ENCODE results near the gene ADGRA1.

Gene ADGRA1

DNA sequence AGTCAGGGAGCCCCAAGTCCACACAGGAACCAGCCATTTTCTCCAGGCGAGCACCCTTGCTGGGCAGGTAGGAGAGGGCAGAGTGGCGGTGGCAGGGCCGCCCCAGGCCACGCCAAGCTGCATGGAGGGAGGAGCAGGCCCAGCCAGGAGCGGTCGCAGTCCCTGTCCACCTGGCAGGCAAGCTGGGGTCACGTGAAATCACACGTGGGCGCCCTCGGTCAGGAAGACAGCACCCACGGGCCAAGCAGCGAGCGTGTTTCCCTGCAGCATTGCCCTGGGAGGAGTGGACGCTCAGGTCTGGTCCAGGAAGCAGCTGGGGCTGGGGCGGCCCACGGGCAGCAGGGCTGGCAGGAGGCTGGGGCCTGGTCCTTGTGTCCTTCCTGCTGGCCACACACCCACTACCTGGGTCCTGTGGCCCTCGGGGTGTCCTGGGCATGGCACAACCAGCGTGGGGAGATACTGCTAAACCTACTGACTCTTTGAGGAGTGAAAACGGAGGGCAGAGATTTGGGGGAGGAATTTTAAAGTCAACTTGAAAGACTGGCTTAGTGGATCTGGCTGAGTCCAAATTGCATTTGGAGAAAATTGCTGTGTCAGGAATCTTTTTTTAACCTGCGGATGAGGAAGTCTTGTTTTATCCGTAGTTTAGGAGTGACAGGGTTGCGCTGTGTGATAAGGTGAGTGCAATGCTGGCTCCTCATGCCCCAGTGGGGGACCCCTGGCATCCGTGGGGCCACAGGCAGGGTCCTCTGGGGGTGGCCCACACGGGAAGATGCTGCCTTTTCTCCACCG is 12.2 kb upstream of the ADGRA1 start:
- DNase-seq (ENCODE audit: low spot score): no peak

DNA sequence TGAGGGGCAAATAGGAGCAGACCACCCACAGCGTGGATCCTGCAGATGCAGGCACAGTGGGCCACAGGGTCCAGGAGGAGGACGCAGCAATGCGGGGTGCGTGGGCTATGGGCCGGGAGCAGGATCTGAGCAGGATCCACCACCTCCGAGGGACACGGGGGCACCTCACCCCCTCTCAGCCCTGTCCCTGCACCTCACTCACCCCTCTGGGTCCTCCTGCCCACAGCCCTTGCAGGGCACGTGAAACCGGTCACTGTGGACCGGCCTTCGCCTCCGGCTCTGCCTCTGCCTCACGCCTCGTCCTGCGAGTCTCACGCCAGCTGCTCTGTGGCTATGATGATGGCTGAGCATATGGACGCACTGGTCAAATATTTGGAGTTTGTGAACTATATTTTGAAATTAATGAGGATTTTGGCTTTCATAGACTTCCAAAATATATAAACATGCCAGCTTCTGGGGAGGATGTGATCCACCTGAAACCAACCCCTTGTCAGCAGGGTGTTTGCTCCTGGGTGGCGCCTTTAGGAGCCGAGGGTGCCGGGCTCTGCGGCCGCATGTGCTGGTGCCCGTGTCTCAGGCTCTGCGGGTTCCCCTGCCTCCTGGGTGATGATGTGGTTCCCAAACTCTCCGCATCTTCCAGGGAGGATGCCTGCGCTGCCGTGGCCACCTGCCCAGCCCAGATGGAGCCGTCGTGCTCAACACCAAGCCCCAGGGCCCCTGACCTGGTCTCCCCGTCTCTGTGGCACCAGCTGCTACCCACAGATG is 11.3 kb upstream of the ADGRA1 start:
- DNase-seq (ENCODE audit: low spot score): no peak

GRCh38 chr10:133079836-133080682 is 7.7 kb upstream of the ADGRA1 start:
- DNase-seq (ENCODE audit: low spot score): no peak

DNA sequence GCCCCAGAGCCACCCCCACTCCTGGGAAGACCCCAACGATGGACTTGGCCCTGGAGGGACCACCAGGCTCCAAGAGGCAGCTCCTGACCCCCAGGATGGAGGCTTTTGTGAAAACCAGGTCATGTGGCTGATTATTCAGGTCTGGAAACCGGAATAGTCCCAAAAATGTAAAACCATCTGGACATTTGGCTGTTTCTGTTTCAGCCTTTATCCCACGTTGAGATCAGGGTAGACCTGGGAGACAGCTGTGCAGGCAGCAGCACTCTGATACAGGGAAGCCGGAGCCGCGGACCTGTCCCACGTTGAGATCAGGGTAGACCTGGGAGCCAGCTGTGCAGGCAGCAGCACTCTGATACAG is 7.1 kb upstream of the ADGRA1 start:
- DNase-seq (ENCODE audit: low spot score): no peak

DNA sequence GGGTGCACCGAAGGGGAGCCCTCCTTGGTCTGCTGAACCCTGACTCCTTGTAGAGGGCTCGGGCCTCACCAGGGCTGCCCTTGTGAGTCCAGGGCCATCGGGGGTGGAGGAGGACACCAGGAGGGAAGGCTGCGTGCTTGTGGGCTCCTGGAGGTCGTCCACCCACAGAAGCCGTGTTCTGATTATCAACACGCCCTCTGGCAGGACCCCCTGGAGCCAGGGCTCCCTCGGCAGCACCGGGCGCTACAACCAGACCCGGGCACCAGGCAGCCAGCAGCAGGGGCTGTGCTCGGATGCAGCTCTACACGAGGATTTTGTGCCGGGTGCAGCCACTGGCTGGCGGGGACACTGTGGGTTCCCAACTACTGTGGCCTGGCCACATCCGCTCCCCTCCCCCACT is 6.1 kb upstream of the ADGRA1 start:
- DNase-seq (ENCODE audit: low spot score): no peak

DNA sequence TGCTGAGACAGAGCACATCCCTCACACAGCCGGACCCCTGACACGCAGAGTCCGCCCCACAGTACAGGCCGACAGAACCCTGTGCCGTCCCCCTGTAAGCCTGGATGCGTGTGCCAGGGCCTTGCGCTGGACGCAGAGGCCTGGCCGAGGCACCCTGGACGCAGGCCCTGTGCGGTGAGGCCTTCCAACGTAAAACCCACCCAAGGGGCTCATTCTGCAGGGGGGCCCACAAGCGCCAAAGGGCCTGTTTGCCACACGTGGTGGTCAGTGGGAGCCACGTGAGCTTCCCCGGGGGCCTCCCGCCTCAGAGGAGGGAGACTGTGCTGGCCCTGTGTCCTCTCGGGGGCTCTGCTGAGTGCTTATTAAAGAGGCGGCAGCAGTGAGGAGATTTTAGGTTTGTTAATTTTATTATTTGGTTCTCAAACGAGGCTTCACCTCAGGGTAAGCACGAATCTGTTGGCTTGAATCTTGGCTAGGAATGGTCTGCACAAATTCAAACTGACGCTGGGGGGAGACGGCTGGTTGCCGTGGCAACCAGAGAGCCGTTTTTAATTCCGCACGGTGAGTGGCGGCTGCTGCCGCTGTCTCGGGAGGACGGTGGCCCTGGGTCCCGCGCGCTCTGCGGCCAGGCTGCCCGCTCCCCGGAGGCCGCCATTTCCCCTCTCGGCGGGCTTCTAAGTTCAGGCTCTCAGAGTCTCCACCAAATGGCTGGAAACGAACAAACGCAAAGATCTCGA is 4.9 kb upstream of the ADGRA1 start:
- no peak for DNase-seq (ENCODE audit: low spot score)

GRCh38 chr10:133083422-133084100 is 4.2 kb upstream of the ADGRA1 start:
- no peak for DNase-seq (ENCODE audit: low spot score)

DNA sequence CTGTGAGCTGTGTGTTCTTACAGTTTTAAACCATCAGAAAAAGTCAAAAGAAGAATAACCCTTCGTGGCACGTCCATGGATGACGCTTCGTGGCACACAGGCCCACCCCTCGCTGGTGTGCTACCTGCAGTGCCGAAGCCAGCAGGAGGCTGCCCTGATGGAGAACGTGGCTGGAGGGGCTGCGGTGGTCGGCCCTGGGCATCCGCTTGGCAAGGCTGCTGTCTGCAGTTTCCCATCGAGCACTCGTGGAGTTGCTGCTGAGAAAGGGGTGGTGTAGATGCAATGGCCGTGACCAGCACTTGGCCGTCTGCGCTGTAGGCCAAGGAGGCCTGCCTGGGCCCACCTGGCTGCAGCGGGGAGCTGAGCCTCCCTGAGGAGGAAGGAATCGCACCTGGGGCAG is 3.2 kb upstream of the ADGRA1 start:
- DNase-seq (ENCODE audit: low spot score): no peak

DNA sequence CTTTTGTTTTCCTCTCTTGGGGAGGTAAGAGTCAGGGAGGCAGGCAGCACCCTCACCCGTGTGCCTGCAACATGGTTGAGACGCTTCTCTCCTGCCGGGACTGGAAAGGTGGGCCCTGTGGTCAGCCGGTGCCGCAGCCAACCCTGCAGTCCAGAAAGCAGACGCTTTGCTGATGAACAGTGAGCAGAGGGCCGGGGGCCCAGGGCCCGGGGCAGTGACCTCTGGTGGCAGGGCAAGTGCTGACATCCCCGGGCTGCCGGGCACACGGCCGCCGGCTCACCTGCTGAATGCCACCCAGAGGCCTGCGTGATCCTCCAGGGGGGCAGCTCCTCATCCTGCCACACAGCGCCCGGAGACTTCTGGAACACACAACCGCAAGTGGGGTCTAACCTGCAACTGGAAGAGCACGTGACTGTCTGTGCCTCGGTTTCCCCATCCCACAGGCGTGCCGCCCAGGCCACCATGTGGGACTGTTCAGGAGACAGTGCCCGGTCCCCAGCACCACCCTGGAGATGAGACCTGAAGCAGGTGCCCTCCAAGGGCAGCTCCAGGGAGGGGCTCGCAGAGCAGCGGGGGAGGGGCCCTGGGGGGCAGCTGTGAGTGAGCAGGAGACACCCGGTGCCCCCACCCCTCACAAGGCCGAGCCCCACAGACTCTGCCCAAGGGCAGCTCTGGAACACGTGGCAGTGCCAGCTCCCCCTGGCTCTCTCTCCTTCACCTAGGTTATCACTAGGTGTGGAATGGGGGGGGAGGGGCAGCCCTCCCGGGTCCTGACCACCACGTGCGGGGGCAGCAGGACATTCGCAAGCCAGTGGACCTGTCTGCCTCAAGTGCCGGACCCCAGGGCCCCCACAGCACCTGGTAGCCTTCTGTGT is 2.2 kb upstream of the ADGRA1 start:
- DNase-seq (ENCODE audit: low spot score): no peak

GRCh38 chr10:133086247-133086646 is 1.5 kb upstream of the ADGRA1 start:
- DNase-seq (ENCODE audit: low spot score): no peak

GRCh38 chr10:133087045-133087678 is 562 bp upstream of the ADGRA1 start:
- DNase-seq (ENCODE audit: low spot score): no peak

DNA sequence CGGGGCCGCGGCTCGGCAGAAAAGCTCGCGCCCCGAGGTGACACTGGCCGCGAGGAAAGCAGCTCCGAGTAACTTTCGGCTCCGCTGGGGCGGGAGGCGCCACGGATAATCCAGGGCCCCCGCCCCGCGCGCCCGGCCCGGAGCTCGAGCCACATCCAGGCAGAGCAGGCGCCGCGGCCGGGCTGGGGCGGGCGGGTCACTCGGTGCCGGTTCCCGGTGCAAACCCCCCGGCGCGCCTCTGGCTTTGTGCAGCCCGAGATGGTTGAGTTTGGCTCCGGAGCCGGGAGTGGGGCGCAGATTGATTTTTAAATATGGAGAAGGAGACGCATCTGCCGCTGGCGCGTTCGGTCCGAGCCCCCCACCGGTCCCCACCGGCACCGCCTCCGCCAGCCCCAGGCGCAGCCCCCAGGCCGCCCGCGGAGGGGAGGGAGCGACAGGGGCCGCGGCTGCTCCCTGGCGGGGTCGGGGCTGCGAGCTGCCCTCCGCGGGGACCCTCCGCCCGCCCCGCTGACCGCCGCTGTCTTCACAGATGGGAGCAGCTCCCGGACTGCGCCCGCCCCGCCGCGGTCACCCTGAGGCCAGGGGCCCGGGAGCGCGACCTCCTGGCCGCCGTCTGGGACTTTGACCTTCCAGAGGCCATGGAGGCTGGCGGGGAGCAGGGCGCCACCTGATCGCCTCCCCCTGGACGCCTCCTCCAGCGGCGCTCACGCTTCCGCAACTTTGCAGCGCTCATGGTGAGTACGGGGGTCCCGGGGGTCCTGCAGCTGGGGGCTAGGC is 643 bp downstream of the ADGRA1 start:
- DNase-seq (ENCODE audit: low spot score): no peak

GRCh38 chr10:133088956-133089800 is 1.5 kb downstream of the ADGRA1 start:
- DNase-seq (ENCODE audit: low spot score): no peak

- no peak for DNase-seq (ENCODE audit: low spot score)
Observed at GRCh38 chr10:133090101-133090500, 2.4 kb downstream of the ADGRA1 start.

GRCh38 chr10:133090654-133091053 is 2.9 kb downstream of the ADGRA1 start:
- DNase-seq (ENCODE audit: low spot score): no peak

DNA sequence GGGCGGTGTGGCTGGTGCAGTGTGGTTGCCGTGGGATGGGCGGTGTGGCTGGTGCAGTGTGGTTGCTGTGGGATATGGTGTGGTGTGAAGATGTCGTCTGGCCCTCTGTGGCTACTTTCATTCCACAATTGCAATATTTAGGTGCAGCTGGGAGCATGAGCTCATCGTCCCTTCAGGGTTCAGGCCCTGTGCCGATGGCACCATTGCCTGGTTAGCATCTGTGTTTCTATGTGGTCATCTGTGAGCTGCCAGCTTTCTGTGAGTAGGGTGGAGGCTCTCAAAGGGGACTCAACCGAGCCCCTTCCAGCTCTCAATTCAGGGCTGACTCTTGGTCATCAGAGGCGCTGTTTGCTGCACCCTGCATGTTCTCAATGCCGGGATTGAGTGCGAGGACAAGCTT is 3.6 kb downstream of the ADGRA1 start:
- no peak for DNase-seq (ENCODE audit: low spot score)

DNA sequence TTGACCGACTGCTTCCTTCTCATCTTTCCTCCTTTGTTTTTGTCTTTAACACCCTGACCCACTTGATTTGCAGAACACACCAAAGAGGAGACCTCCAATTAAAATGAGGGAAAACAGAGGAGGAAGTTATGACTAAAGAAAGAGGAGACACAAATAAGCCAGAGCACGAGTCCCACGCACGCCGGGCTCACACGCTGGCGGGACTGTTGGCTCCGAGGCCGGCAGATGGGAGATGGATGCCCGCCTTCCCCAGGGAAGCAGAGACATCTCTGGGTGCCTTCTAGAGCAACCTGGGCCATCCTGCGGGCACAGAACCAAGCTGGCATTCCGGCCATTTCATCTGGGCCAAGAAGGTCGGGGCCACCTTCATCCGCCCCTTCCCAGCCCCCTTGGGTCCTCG is 5.6 kb downstream of the ADGRA1 start:
- no peak for DNase-seq (ENCODE audit: low spot score)

GRCh38 chr10:133094286-133094685 is 6.6 kb downstream of the ADGRA1 start:
- DNase-seq (ENCODE audit: low spot score): no peak

Measured in AG08396 (cell line).